Activated naive CD4-positive, alpha-beta T cell treated with anti-CD3 and anti-CD28 coated beads, Interleukin-2, amount 50 U/mL, for 24 hours (primary cell): Measurements from ENCODE around the gene CDIPT.
"Not testable (repeated sequence)": the region's sequence is repeated elsewhere in the genome, so short reads cannot be mapped to it uniquely, and the experiment has no call there.

Experiments used
- H3K27ac Mint-ChIP-seq: one replicate; pipeline ENCODE4 v1.8.0; 2021; ENCODE audit warnings: mild to moderate bottlenecking, mixed read lengths
- H3K27me3 Mint-ChIP-seq: one replicate; pipeline ENCODE4 v1.8.0; 2021; ENCODE audit warnings: mixed read lengths
- H3K36me3 Mint-ChIP-seq: one replicate; pipeline ENCODE4 v1.8.0; 2021; ENCODE audit warnings: mixed read lengths
- H3K4me1 Mint-ChIP-seq: one replicate; pipeline ENCODE4 v1.8.0; 2021; ENCODE audit warnings: mixed read lengths
- H3K4me3 Mint-ChIP-seq: one replicate; pipeline ENCODE4 v1.8.0; 2021; ENCODE audit warnings: mild to moderate bottlenecking, mixed read lengths
- H3K9me3 Mint-ChIP-seq: one replicate; pipeline ENCODE4 v1.8.0; 2021; ENCODE audit warnings: mixed read lengths

The CDIPT gene

GRCh38 chr16:29900102-29900887 lies 37.3 kb upstream of the CDIPT start, which contains the start of gene ASPHD1:
ASPHD1 (plus strand) TSS chr16:29900488; CDS start chr16:29900972, 484 bp downstream.
- Mint-ChIP-seq H3K27ac (peak within 1 kb of the TSS; percentile 77), H3K27me3 (peaks cover 15% of the 10 kb centered on the region), H3K36me3 (no peaks in the 10 kb centered on the region), H3K9me3 (no peaks in the 10 kb centered on the region), H3K4me3 (peak within 1 kb of the TSS; percentile 72), H3K4me1 (peaks cover 10% of the 10 kb centered on the region)

GRCh38 chr16:29899516-29900101 lies 36.6 kb upstream of the CDIPT start, which contains the start of gene SEZ6L2:
SEZ6L2 (minus strand) TSS chr16:29899550; CDS start chr16:29899019, 531 bp downstream.
- peaks cover 10% of the 10 kb centered on the region for H3K4me1 Mint-ChIP-seq
- no peak within 1 kb of the TSS for H3K27ac Mint-ChIP-seq
- no peaks in the 10 kb centered on the region for H3K9me3 Mint-ChIP-seq
- H3K36me3 Mint-ChIP-seq, result no peaks in the 10 kb centered on the region
- peaks cover 15% of the 10 kb centered on the region for H3K27me3 Mint-ChIP-seq
- H3K4me3 Mint-ChIP-seq, result peak within 1 kb of the TSS; percentile 72

GRCh38 chr16:29898804-29899515 lies 35.9 kb upstream of the CDIPT start:
- H3K36me3 Mint-ChIP-seq, result no peaks in the 10 kb centered on the region
- H3K27me3 Mint-ChIP-seq, result peaks cover 15% of the 10 kb centered on the region
- H3K4me3 Mint-ChIP-seq, result peak overlapping the region; percentile 47
- H3K27ac Mint-ChIP-seq, result no peak overlapping the region
- no peaks in the 10 kb centered on the region for H3K9me3 Mint-ChIP-seq
- peaks cover 10% of the 10 kb centered on the region for H3K4me1 Mint-ChIP-seq

GRCh38 chr16:29898135-29898803 lies 35.2 kb upstream of the CDIPT start:
- Mint-ChIP-seq H3K4me1 (peaks cover 6% of the 10 kb centered on the region), H3K9me3 (no peaks in the 10 kb centered on the region), H3K4me3 (peak overlapping the region; percentile 47), H3K36me3 (no peaks in the 10 kb centered on the region), H3K27ac (no peak overlapping the region), H3K27me3 (peaks cover 15% of the 10 kb centered on the region)

GRCh38 chr16:29897333-29897732 lies 34.3 kb upstream of the CDIPT start:
- H3K9me3 Mint-ChIP-seq, result no peaks in the 10 kb centered on the region
- H3K4me1 Mint-ChIP-seq, result peaks cover 6% of the 10 kb centered on the region
- H3K27me3 Mint-ChIP-seq, result peaks cover 15% of the 10 kb centered on the region
- peak overlapping the region; percentile 52 for H3K27ac Mint-ChIP-seq
- no peak overlapping the region for H3K4me3 Mint-ChIP-seq
- H3K36me3 Mint-ChIP-seq, result no peaks in the 10 kb centered on the region

- Mint-ChIP-seq H3K4me1 (peaks cover 6% of the 10 kb centered on the region), H3K36me3 (no peaks in the 10 kb centered on the region), H3K4me3 (no peak overlapping the region), H3K27me3 (peaks cover 15% of the 10 kb centered on the region), H3K27ac (no peak overlapping the region), H3K9me3 (no peaks in the 10 kb centered on the region)
These were observed 33.8 kb upstream of the CDIPT start for GRCh38 chr16:29896841-29897240.

- no peaks in the 10 kb centered on the region for H3K9me3 Mint-ChIP-seq
- no peak overlapping the region for H3K4me3 Mint-ChIP-seq
These were observed 31.3 kb upstream of the CDIPT start for GRCh38 chr16:29894352-29894751.

GRCh38 chr16:29893553-29893952 lies 30.5 kb upstream of the CDIPT start:
- Mint-ChIP-seq H3K27me3 (peaks cover 14% of the 10 kb centered on the region), H3K36me3 (no peaks in the 10 kb centered on the region), H3K4me1 (no peaks in the 10 kb centered on the region), H3K27ac (no peak overlapping the region), H3K4me3 (no peak overlapping the region), H3K9me3 (no peaks in the 10 kb centered on the region)

More at GRCh38 chr16:29894352-29894751, 31.3 kb upstream of the CDIPT start:
- H3K36me3 Mint-ChIP-seq, result no peaks in the 10 kb centered on the region
- H3K27ac Mint-ChIP-seq, result no peak overlapping the region
- peaks cover 15% of the 10 kb centered on the region for H3K27me3 Mint-ChIP-seq
- H3K4me1 Mint-ChIP-seq, result no peaks in the 10 kb centered on the region

GRCh38 chr16:29892458-29892813 lies 29.4 kb upstream of the CDIPT start:
- H3K9me3 Mint-ChIP-seq, result no peaks in the 10 kb centered on the region
- H3K27ac Mint-ChIP-seq, result no peak overlapping the region
- no peaks in the 10 kb centered on the region for H3K36me3 Mint-ChIP-seq
- no peak overlapping the region for H3K4me3 Mint-ChIP-seq
- no peaks in the 10 kb centered on the region for H3K4me1 Mint-ChIP-seq
- peaks cover 5% of the 10 kb centered on the region for H3K27me3 Mint-ChIP-seq

GRCh38 chr16:29891525-29892457 lies 28.8 kb upstream of the CDIPT start:
- Mint-ChIP-seq H3K9me3 (no peaks in the 10 kb centered on the region), H3K27me3 (peaks cover 2% of the 10 kb centered on the region), H3K36me3 (no peaks in the 10 kb centered on the region), H3K27ac (no peak overlapping the region), H3K4me1 (no peaks in the 10 kb centered on the region), H3K4me3 (no peak overlapping the region)

- H3K36me3 Mint-ChIP-seq, H3K27ac Mint-ChIP-seq, H3K27me3 Mint-ChIP-seq, H3K4me3 Mint-ChIP-seq, H3K9me3 Mint-ChIP-seq, H3K4me1 Mint-ChIP-seq: not testable (repeated sequence)
These were observed 26.3 kb upstream of the CDIPT start for GRCh38 chr16:29889372-29889771.

- no peaks in the 10 kb centered on the region for H3K36me3 Mint-ChIP-seq
- no peak overlapping the region for H3K27ac Mint-ChIP-seq
- no peaks in the 10 kb centered on the region for H3K9me3 Mint-ChIP-seq
- peaks cover 2% of the 10 kb centered on the region for H3K27me3 Mint-ChIP-seq
- no peak overlapping the region for H3K4me3 Mint-ChIP-seq
- H3K4me1 Mint-ChIP-seq, result no peaks in the 10 kb centered on the region
These were observed 21.0 kb upstream of the CDIPT start for GRCh38 chr16:29883987-29884386.

- Mint-ChIP-seq H3K27ac (no peak overlapping the region), H3K27me3 (peaks cover 10% of the 10 kb centered on the region), H3K4me3 (no peak overlapping the region), H3K4me1 (peaks cover 15% of the 10 kb centered on the region), H3K9me3 (no peaks in the 10 kb centered on the region), H3K36me3 (no peaks in the 10 kb centered on the region)
These were observed 18.0 kb upstream of the CDIPT start for GRCh38 chr16:29881050-29881449.

GRCh38 chr16:29878172-29878571 lies 15.1 kb upstream of the CDIPT start:
- no peaks in the 10 kb centered on the region for H3K36me3 Mint-ChIP-seq
- H3K4me1 Mint-ChIP-seq, result peaks cover 18% of the 10 kb centered on the region
- H3K9me3 Mint-ChIP-seq, result no peaks in the 10 kb centered on the region
- no peak overlapping the region for H3K4me3 Mint-ChIP-seq
- peaks cover 13% of the 10 kb centered on the region for H3K27me3 Mint-ChIP-seq
- H3K27ac Mint-ChIP-seq, result peak overlapping the region; percentile 8
